SK-N-SH (cell line): Measurements from ENCODE around the gene RIMS3.
A peak's percentile ranks its signal among the peaks of the same experiment; 100 is the strongest.

Source experiments
- CTCF ChIP-seq: fragments of 200-600 bp; sonication (generic); IDR thresholded peaks from 2 replicates; pipeline ENCODE4 v1.6.1; 2017; ENCODE audit warnings: antibody characterized with exemption, mild to moderate bottlenecking, moderate library complexity
- EP300 ChIP-seq, 2 experiments: IDR thresholded peaks; 2 replicates each; pipeline versions ENCODE4 v1.4.0 to v1.6.1; 2012; ENCODE audit warnings: borderline replicate concordance in 1 of 2, low read depth in 1 of 2, low read length in 1 of 2
- MEF2A ChIP-seq: IDR thresholded peaks from 2 replicates; pipeline ENCODE4 v1.4.0; 2012; ENCODE audit warnings: low read depth, borderline replicate concordance
- SIN3A ChIP-seq: IDR thresholded peaks from 2 replicates; pipeline ENCODE4 v1.6.1; 2012; ENCODE audit warnings: low read depth, mild to moderate bottlenecking, low read length, moderate library complexity, borderline replicate concordance
- TF ChIP-seq, protein P1 (sequence below): IDR thresholded peaks from 2 replicates; pipeline ENCODE4 v1.4.0; 2012; ENCODE audit warnings: low read depth

DNA sequence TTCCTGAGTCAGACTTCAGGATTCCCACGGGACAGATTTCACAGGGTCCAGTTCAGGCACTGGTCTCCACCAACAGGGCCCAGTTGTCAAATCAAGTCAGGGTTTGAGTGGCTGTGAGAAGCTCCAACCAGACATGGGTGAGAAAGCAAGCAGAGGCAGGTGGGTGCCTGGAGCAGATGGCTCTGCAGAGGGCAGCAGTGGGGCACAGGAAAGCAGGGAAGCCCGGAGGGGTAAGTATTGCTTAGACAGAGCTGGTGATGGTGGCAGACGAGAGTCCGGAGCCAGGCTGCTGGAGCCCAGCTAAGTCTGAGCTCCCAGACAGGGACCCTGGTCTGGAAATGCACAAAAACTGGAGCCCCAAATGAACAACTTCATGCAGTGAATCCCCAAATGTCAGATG, 40.4 kb downstream of the RIMS3 start:
- peak; percentile 34; the same call in 1 of the 2 replicates for TF ChIP-seq CTCF
- TF ChIP-seq, protein P1, sequence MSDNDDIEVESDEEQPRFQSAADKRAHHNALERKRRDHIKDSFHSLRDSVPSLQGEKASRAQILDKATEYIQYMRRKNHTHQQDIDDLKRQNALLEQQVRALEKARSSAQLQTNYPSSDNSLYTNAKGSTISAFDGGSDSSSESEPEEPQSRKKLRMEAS = no peak
- TF ChIP-seq EP300 (IDR thresholded peaks at IDR 0.05; ENCODE audit: borderline replicate concordance in 1 of 2, low read depth in 1 of 2, low read length in 1 of 2) = no peak
- no peak for TF ChIP-seq SIN3A
- TF ChIP-seq MEF2A = no peak
